Myocyte (in vitro differentiated cells): ENCODE results near the gene P2RX3. TPM values are rescaled to one million over a fixed set of nuclear protein-coding genes. Genes with fewer than 3 reads are reported as not detected.
"Not testable (repeated sequence)": the region's sequence is repeated elsewhere in the genome, so short reads cannot be mapped to it uniquely, and the experiment has no call there.

Experiments
- DNase-seq: peaks from one replicate; pipeline ENCODE4 v3.0.0-alpha.2; 2012; ENCODE audit warnings: low read depth
- total RNA-seq: library from RNA; depleted of rRNA; stranded (reverse); fragments of >200 nt; gene quantifications from 2 replicates; pipeline ENCODE4 v1.2.3, GENCODE V29; 2014

P2RX3 gene
- total RNA-seq, 1 donor from 2014 or later, result not detected

DNA sequence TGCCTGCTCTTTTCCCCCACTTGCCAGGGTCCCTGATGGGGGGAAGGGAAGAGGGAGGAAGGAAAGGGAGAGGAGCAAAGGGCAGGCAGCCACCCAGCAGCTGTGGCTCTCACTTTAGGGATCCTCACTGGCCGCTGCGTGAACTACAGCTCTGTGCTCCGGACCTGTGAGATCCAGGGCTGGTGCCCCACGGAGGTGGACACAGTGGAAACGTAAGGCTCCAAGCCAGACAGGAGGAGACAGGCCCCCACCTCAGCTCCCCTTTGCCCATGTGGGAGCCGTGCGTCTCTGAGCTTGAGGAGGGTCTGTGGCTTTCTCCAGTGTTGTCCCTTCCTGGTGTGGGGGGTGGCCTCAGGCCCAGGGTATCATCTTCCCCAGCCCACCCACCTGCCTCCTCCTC lies 9.9 kb downstream of the P2RX3 start:
- no peak for DNase-seq

DNA sequence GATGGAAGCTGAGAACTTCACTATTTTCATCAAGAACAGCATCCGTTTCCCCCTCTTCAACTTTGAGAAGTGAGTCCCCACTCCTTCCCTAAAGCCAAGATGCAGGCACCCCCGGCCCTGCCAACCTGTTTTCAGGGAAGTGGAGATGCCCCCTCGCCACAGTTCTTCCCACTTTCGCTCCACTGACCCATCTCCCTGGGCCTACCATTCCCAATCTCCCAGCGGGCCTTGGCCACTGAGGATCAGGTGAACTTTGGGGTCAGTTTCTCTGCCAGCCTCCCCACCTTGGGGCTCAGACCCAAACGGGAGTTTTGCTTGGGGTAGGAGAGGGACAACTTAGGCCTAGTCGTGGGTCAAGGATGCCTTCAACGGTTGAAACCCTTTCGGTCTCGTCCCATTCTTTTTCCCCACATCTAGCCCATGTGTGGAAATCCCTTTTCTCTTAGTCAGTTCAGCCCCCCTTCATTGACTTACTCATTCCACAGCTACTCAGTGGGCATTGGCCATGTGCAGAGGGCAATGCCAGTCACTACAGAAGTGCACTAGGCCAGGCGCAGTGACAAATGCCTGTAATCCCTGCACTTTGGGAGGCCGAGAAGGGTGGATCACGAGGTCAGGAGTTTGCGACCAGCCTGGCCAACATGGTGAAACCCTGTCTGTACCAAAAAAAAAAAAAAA lies 10.6 kb downstream of the P2RX3 start:
- no peak for DNase-seq

DNA sequence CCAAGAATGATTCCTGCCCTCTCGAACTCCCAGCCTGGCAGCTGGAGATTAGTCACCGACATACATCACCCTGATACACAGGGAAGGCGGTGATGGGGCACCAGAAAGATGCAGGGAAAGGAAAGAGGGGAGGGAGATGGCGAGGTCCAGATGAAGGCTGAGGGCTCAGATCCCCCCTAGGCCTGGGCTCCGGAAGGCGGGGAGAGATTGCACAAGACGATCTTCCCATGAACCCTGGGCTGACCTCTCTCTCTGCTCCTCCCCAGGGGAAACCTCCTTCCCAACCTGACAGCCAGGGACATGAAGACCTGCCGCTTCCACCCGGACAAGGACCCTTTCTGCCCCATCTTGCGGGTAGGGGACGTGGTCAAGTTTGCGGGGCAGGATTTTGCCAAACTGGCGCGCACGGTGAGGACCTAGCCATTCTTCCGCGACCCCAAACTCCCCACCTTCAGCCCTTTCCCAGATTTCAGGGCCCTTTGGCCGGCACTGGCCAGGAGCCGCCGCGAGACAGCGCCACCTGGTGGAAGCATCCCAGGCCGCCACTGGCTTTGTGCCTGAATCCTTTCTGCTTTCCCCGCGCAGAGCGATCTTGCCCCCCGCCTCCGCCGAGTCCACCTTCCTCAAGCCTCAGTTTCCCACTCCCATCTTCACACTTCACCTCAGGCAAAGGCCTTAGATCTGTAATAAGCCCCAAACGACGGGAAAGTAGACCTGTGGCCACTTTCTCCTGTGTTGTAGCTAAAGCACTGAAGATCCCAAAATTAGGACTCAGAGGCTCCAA lies 11.5 kb downstream of the P2RX3 start:
- DNase-seq, result peak; percentile 39

DNA sequence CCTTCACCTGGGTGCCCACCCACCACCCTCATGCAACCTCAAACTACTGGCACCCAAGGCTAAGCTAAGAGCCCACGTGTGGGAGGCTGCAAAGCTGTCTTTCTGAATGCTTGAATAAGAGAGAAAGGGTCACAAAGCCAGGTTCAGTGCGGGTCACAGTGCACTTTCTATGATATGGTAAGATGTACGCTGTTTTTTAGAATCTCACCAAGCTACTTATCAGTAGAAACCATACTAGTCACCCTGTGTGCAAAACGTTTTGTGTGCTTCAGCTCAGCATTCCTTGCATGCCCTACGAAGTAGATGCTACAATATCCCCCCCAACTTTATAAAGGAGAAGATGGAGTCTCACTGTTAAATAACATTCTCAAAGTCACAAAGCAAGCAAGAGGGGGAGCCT lies 14.9 kb downstream of the P2RX3 start:
- no peak for DNase-seq

DNA sequence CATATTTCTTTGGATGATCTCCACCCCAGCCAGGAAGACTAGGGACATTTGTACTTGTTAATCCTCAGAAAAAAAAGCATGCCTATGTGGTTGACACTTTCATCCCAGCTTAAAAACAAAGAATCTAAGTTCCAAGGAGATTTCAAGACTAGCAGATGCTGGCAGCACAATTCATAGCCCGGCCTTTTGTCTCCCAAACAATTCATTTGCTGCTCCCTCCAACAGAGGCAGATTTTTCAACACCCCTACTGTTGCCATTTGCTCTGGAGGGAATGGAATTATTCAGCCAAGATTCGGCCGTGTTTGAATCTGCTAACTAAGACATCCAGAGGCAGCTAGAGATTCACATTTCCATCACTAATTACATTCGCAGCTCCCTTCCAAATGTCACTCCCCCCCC lies 15.3 kb downstream of the P2RX3 start:
- no peak for DNase-seq

DNA sequence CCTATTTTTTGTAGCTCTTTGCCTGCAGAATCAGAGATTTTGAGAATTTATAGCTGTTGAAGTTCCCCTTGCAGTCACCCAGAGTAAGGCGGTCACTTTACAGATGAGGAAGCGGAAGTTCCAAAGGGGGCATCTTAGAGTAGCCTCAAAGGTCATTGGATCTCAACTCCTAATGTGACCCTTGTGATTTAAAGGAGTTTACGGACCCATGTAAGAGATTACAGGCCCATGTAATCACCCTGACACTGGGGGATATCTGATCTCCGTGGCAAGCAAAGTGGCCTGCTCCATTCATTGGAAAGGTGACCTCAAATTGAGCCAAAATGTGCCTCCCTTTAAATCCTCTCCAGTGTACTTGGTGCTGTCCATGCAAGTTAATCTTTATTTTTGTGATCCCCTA lies 15.7 kb downstream of the P2RX3 start:
- no peak for DNase-seq

DNA sequence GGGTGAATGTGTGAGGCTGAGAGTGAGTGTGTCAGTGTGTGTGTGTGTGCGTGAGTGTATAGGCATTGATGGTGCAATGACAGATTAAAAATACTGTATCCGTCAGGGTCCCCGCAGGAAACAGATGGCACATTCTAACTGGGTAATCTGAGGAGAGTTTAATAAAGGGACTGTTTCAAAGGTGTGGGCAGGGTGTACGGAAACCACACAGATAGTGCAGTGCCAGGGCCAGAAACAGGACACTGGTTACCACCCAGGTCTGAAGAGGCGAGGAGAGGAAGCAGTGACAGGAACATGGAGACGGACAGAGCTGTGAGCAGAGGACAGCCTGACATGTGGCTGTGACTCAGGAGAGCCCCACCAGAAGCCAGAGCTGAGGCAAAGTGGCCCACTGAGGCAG lies 16.5 kb downstream of the P2RX3 start:
- DNase-seq, result no peak

DNA sequence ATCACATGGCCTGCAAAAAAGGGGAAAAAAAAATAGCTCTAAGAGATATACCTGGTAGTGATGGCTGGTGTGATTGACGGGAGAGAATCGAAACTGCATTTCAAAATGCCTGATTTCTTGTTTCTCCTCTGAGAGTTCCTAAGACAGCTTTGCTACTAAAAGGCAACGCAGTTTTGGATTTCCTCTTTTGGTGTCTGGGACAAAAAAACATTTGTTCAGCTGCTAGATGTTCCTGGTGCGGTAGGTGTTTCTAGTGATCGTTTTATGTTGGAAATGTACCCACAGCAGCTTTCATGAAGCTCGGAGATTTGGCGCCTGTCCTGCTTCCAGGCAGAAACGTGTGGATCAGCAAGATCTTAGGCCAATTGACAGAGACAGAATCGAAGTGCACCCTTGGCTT lies 18.1 kb downstream of the P2RX3 start:
- DNase-seq, result no peak

DNA sequence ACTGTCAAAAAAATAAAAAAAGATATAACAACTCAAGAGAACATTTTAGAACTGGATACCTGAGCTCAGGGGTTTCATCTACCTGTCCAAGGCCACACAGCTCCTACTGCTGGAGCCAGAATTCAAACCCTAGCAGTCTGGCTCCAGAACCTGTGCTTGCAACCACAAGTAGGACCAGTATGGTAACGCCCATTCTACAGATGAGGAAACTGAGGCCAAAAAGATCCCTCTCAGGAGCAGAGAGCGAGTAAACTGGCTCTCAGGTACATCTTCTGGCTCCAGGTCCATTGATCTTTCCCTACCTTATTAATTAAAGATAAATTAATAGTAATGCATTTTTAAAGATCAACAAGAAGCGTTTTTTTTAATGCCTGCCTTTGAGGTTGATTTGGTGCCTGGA lies 19.2 kb downstream of the P2RX3 start:
- no peak for DNase-seq

DNA sequence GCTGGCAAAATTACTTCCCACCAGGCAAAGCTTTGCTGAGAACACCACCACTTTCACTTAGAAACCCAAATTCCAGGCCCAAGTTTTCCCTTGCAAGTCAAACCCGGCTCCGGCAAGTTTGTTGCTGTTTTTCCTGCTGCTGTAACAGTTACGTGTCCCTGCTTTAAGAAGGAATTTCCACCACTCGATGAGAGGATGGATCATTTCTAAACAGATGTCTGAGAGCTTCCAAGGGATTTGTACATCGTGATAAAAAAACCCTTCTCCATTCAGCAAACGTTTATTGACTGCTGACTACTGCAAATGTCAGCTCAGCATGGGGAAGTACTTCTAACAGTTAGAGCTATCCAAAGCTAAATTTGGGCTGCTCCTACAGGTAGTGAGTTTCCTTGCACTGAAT lies 19.7 kb downstream of the P2RX3 start:
- DNase-seq, result no peak

DNA sequence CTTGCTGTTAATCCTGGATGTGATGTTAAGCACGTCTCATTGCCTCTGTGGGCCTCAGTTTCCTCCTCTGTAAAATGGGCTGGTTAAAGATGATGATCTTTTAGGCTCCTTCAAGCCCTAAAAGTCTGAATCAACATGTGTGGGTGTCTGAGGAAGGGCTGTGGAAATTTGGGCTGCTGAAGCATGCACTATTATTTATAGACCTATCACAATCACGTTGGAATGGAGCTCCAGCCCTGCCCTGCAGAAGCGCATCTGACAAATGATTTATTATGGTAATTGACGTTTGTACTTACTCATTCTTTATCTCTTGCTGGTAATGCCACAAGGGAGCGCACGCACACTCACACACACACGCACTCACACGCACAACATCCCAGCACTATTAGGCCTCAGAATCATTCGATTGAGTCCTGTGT lies 20.4 kb downstream of the P2RX3 start:
- peak; percentile 68 for DNase-seq

DNA sequence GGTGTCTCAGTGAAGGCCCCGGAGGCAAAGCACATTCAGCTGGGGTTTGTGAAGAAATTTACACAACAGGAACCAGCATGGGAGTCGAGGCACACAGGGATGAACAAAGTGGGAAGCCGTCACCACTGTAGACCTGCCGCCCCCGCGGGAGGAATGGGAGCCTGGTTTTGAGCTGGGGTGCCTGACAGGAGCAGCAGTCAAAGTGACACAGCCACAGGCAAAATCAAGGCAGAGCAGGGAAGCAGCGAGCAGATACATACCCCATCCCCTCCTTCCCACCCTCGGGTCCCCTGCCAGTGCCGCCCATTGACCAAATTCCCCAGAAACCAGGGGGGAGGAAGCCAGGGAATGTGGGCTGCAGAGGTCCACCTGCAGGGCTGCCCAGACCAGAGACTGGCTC lies 20.8 kb downstream of the P2RX3 start:
- DNase-seq, result no peak

DNA sequence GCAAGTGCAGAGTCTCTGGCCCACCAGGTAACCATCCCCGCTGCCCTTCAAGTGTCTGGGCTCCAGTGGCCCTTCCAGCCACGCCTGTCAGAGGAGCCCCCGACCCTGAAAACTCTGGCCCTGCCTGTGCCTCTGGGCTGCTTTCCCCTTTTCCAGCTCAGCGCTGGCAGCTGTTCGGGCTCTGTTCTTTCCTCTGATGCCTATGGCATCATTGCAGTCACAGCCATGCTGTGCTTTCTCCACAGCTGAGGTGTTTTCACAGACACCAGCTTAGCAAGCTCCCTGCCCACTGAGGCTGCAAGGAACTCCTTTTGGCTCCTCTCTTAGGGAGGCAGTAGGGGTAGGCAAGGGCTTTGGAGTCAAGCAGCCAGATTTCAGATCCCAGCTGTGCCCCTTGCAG lies 21.2 kb downstream of the P2RX3 start:
- DNase-seq, result no peak

DNA sequence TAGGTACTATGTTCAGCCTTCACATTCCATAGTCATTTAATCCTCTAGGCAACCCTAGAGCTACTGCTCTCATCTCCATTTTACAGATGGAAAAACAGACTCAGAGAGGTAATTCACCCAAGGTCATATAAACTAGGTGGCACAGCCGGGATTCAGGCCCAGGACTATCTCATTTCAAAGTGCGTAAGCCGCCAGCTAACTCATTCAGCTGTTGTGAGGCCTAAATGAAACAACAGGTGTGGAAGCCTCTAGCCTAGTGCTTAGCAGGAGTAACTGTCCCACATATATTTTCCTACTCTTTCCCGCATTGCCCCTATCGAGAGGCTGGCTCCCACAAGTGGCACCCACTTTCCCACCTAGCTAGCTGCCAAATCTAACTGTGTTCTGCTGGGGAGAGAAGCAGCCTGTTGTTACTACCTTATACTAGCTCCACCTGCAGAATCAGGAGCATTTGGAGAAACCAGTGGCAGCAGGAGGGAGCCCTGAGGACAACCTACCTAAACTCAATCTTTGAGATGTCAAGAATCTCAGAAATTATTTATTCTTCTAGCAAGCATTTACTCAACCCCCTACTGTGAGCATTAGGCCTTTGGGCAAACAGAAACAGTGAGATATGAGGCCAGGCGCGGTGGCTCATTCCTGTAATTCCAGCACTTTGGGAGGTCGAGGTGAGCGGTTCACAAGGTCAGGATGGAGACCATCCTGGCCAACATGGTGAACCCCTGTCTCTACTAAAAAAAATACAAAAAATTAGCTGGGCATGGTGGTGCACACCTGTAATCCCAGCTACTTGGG lies 21.9 kb downstream of the P2RX3 start:
- peak; percentile 85 for DNase-seq

DNA sequence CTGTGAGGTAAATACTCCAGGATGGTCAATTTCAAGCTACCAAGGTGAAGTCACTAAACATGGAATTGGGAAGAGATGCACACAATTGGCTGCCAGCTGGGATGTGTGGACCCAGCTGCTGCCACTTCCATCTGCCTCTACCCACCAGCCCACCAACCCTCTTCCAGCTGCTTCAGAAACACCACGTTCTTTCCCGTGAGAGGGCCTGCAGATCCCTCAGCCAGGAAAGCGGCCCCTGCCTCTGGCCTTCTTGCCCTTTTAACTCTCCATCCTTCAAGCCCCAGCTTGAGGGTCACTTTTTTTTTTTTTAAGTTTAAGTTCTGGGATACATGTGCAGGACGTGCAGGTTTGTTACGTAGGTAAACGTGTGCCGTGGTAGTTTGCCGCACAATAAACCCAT lies 22.8 kb downstream of the P2RX3 start:
- no peak for DNase-seq

DNA sequence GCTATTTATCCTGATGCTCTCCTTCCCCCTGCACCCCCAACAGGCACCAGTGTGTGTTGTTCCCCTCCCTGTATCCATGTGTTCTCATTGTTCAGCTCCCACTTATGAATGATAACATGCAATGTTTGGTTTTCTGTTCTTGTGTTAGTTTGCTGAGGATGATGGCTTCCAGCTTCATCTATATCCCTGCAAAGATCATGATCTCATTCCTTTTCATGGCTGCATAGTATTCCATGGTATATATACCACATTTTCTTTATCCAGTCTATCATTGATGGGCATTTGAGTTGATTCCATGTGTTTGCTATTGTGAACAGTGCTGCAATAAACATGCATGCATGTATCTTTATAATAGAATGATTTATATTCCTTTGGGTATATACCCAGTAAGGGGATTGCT lies 23.3 kb downstream of the P2RX3 start:
- DNase-seq, result not testable (repeated sequence)

DNA sequence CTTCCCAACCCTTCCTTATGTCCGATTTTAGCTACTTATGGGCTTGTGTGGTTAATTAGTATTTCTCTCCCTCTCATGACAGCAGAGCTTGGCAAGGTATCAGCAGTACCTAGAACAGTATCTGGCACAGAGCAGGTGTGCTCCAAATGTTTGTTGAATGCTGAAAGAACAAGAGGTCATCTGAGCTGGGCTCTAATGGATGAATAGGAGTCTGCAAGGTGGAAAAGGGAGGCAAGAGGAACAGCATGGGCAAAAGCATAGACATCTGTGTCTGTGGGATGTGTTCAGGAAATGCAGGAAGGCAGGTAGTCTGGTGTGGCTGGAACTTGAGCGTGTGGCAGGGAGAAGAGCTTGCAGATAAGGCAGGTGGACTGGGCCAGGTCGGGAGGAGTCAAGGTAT lies 23.8 kb downstream of the P2RX3 start:
- DNase-seq, result no peak

DNA sequence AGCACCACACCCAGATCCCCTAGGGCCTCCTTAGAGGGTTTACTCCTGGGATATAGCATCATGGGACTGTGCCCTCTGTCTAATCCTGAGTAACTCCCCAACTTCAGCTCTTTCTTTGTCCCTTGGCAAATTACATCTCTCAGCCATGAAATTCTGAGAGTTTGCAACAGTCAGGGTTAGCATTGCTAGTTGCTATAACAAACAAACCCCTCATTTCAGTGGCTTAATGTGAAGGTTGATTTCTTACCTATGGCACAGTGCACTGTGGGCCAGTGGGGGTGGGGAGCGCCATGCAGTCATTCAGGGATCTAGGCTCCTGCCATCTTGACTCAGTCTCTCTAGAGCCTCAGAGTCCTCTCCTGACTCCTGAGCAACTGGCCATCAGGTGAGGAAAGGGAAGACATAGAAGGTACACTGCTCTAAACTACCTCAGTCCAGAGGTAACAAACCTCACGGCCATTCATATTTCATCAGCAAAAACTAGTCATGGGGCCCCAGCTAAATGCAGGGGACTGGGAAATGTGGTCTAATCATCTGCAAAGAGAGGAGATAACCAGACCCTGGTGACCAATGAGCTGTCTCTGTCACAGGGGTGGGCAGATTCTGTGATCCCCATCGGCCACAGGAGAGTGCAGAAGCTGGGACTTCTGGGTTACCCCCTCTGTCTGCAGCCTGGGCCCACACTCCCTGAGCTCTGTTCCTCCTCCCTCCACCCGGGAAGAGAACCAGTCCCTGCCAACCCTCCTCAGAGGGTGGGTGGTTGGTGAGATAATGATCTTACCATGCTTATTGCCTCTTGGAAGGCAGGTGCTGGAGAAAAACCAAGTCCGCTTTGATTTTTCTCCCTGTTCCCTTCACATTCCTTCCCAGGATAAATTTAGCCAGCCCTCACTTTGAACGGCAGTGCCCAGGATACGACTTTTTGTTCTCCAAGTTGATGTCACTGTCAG lies 25.3 kb downstream of the P2RX3 start:
- DNase-seq, result no peak

DNA sequence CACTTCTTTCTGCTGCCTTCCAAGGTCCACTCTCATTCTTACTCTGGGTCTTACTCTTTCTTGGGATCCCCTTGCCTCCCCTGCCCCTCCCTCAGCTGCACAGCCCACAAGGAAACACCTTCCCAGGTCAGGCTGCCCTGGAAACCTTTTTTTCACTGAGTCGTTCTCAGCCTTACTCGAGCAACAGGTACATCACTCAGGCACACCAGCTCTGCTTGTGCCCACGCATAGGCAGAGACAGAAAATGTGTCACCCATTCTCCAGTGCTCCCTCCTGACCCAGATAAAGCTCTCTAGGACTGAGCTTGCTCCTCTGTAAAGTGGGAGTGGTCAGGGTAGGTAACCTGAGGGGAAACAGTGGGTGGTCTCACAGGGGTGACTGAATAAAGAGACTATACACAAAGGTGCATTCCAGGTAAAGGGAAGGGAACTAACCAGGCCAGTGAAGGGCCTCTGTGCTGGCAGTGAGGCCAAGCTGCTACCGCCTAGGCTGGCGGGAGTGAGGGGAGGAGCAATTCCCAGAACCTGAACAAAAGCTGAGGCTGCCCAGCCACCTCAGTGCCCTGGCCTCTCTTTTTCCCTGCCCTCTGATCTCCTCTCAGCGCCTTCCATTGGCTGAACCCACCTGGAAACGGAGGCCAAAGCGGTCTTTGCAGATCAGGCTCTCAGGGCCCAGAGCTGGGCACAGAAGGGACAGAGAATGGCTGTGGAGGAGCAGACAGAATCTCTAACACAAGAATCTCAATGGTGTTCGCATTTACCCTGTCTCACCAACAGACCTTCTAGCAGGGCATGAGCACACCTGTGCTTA lies 26.9 kb downstream of the P2RX3 start:
- DNase-seq, result no peak
